ENCODE data around the gene PIKFYVE.

The PIKFYVE gene

DNA sequence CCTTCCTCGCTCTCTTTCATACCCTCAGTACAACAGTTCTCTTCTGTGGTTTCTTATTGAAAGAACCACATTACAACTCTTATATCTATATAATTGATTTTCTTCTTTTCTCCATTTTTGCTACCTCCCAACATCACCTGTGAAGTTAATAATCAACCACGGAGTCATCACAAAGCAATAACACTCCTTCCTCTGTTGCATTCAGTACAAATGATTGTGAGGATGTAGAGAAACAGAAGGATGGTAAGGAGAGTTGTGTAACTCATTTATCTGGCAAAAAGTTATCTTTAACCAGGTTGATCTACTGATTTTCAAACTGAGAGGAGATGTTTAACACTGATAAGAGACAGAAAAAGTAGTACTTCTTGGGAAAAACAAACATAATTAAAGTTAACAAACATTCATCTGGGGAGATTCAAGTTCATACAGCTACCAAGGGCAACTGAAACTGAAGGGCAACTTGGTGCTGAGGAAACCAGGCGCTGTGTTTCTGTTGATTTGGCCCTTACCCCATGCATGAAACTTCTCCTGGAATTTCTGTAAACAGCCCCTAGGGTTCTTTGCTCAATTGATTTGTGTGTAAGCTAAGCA lies 25.3 kb upstream of the PIKFYVE start:
- Histone ChIP-seq H3K4me2 (ENCODE audit: low read depth, low read length, poor library complexity, severe bottlenecking) (no peak overlapping the region), H3K27ac (ENCODE audit: low read depth, low read length) (no peak overlapping the region), H3K27me3 (ENCODE audit: low read length) (no peaks in the 10 kb centered on the region), H3K79me2 (ENCODE audit: insufficient read depth, low read length) (no peaks in the 10 kb centered on the region), H3K9ac (ENCODE audit: low read length) (no peak overlapping the region), H3K36me3 (ENCODE audit: low read length) (peaks cover 23% of the 10 kb centered on the region; the same call in 1 of the 2 replicates), H4K20me1 (ENCODE audit: low read depth, low read length) (no peaks in the 10 kb centered on the region), H2AFZ (ENCODE audit: low read depth, low read length, severe bottlenecking) (no peak overlapping the region), H3K9me3 (ENCODE audit: insufficient read depth, low read length) (no peaks in the 10 kb centered on the region), H3K4me3 (ENCODE audit: insufficient read depth, low read length, poor library complexity, severe bottlenecking) (no peak overlapping the region), H3F3A (ENCODE audit: insufficient read depth) (no peaks in the 10 kb centered on the region), H3K9me2 (replicated peaks; ENCODE audit: insufficient read depth, low read length) (no peaks in the 10 kb centered on the region)
- no peak for TF ChIP-seq EZH2phosphoT487 (conservative IDR thresholded peaks at IDR 0.05; ENCODE audit: low read length)
- TF ChIP-seq, protein P1, sequence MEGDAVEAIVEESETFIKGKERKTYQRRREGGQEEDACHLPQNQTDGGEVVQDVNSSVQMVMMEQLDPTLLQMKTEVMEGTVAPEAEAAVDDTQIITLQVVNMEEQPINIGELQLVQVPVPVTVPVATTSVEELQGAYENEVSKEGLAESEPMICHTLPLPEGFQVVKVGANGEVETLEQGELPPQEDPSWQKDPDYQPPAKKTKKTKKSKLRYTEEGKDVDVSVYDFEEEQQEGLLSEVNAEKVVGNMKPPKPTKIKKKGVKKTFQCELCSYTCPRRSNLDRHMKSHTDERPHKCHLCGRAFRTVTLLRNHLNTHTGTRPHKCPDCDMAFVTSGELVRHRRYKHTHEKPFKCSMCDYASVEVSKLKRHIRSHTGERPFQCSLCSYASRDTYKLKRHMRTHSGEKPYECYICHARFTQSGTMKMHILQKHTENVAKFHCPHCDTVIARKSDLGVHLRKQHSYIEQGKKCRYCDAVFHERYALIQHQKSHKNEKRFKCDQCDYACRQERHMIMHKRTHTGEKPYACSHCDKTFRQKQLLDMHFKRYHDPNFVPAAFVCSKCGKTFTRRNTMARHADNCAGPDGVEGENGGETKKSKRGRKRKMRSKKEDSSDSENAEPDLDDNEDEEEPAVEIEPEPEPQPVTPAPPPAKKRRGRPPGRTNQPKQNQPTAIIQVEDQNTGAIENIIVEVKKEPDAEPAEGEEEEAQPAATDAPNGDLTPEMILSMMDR (IDR thresholded peaks at IDR 0.05; ENCODE audit: insufficient read depth, low read length, poor library complexity, severe bottlenecking), result no peak

DNA sequence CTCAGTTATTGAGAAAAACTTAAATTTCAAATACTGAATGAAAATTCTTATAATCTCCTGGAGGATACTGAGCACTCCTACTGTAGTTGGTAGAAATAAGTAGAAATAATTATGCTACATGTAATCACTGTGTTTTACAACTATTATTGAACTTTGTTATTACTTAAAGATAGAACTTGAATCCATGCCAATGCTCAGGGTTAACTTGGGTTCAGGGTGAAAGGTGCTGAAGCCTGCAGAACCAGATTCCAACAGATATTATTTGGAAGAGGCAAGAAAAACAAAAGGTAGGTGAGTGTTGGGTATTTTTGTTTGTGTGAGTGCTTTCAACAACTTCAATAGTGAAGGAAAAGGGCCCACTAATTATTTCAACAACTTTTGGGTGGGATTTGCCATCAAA lies 21.6 kb upstream of the PIKFYVE start:
- Histone ChIP-seq H2AFZ (ENCODE audit: low read depth, low read length, severe bottlenecking) (no peak overlapping the region), H3K9me2 (replicated peaks; ENCODE audit: insufficient read depth, low read length) (no peaks in the 10 kb centered on the region), H4K20me1 (ENCODE audit: low read depth, low read length) (no peaks in the 10 kb centered on the region), H3F3A (ENCODE audit: insufficient read depth) (no peaks in the 10 kb centered on the region), H3K27ac (ENCODE audit: low read depth, low read length) (no peak overlapping the region), H3K36me3 (ENCODE audit: low read length) (peaks cover 22% of the 10 kb centered on the region; the same call in 1 of the 2 replicates), H3K9me3 (ENCODE audit: insufficient read depth, low read length) (no peaks in the 10 kb centered on the region), H3K79me2 (ENCODE audit: insufficient read depth, low read length) (no peaks in the 10 kb centered on the region), H3K9ac (ENCODE audit: low read length) (no peak overlapping the region), H3K27me3 (ENCODE audit: low read length) (no peaks in the 10 kb centered on the region), H3K4me3 (ENCODE audit: insufficient read depth, low read length, poor library complexity, severe bottlenecking) (no peak overlapping the region), H3K4me2 (ENCODE audit: low read depth, low read length, poor library complexity, severe bottlenecking) (no peak overlapping the region)
- TF ChIP-seq EZH2phosphoT487 (conservative IDR thresholded peaks at IDR 0.05; ENCODE audit: low read length), result no peak
- TF ChIP-seq, protein P1 (IDR thresholded peaks at IDR 0.05; ENCODE audit: insufficient read depth, low read length, poor library complexity, severe bottlenecking), result no peak

DNA sequence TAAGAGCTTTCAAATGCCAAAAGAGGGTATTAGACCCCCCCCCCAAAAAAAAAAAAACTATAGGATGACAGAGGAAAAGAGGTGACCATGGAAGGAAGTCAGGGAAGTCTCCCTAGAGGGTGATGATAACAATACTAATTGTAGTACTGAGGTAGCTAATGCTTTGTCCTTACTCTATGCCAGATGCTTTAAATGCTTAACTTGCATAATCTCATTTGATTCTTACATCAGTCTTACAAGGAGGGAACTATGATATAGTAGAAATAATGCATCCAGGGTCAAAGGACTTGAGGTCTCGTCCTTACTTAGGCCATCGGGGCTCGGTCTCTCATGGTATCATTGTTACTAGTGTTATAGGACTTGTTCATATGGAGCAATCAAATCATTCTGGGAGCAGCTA lies 20.3 kb upstream of the PIKFYVE start:
- Histone ChIP-seq H3K4me3 (ENCODE audit: insufficient read depth, low read length, poor library complexity, severe bottlenecking) (no peak overlapping the region), H3K27me3 (ENCODE audit: low read length) (no peaks in the 10 kb centered on the region), H3K4me2 (ENCODE audit: low read depth, low read length, poor library complexity, severe bottlenecking) (no peak overlapping the region), H3K9me3 (ENCODE audit: insufficient read depth, low read length) (no peaks in the 10 kb centered on the region), H3F3A (ENCODE audit: insufficient read depth) (no peaks in the 10 kb centered on the region), H4K20me1 (ENCODE audit: low read depth, low read length) (no peaks in the 10 kb centered on the region; the same call in 1 of the 2 replicates), H3K79me2 (ENCODE audit: insufficient read depth, low read length) (no peaks in the 10 kb centered on the region), H3K9ac (ENCODE audit: low read length) (no peak overlapping the region), H2AFZ (ENCODE audit: low read depth, low read length, severe bottlenecking) (no peak overlapping the region), H3K27ac (ENCODE audit: low read depth, low read length) (no peak overlapping the region), H3K9me2 (replicated peaks; ENCODE audit: insufficient read depth, low read length) (no peaks in the 10 kb centered on the region), H3K36me3 (ENCODE audit: low read length) (peaks cover 32% of the 10 kb centered on the region; the same call in 1 of the 2 replicates)
- TF ChIP-seq, protein P1 (IDR thresholded peaks at IDR 0.05; ENCODE audit: insufficient read depth, low read length, poor library complexity, severe bottlenecking), result no peak
- no peak for TF ChIP-seq EZH2phosphoT487 (conservative IDR thresholded peaks at IDR 0.05; ENCODE audit: low read length)
